ENCODE measurements around the gene RHBDL1. TPM values are rescaled to one million over a fixed set of nuclear protein-coding genes. Genes with fewer than 3 reads are reported as not detected.
"Not testable (repeated sequence)": the region's sequence is repeated elsewhere in the genome, so short reads cannot be mapped to it uniquely, and the experiment has no call there.

The RHBDL1 gene
- total RNA-seq, 2 experiments from 2014 or later = 0.48 to 0.63 TPM

- ChIA-PET POLR2A (interaction anchor here (1.0 to 1.3 kb wide), 4 partner anchors 10 to 44 kb away, joined by 3 to 4 read pairs (median 4); partner anchors contain the start of genes ANTKMT and METTL26), CTCF (interaction anchor here (1.4 to 6.1 kb wide), 4 partner anchors 12 to 105 kb away, joined by 4 to 25 read pairs (median 4); partner anchors contain the start of genes METTL26 and RHOT2)
These were observed 4.5 kb downstream of the RHBDL1 start, which contains the start of gene STUB1 for GRCh38 chr16:679814-680624. STUB1 (plus strand) TSS chr16:680410; CDS start chr16:680526, 116 bp downstream.

- ChIA-PET CTCF (interaction anchor here (1.2 to 6.1 kb wide), 5 partner anchors 9 to 105 kb away, joined by 4 to 25 read pairs (median 5); partner anchors contain the start of genes METTL26, RHOT2 and WDR24), POLR2A (interaction anchor here (1.0 to 1.3 kb wide), 2 partner anchors 9 to 44 kb away, joined by 4 read pairs; partner anchors contain the start of gene METTL26)
These were observed 5.1 kb downstream of the RHBDL1 start for GRCh38 chr16:680625-680945.

DNA sequence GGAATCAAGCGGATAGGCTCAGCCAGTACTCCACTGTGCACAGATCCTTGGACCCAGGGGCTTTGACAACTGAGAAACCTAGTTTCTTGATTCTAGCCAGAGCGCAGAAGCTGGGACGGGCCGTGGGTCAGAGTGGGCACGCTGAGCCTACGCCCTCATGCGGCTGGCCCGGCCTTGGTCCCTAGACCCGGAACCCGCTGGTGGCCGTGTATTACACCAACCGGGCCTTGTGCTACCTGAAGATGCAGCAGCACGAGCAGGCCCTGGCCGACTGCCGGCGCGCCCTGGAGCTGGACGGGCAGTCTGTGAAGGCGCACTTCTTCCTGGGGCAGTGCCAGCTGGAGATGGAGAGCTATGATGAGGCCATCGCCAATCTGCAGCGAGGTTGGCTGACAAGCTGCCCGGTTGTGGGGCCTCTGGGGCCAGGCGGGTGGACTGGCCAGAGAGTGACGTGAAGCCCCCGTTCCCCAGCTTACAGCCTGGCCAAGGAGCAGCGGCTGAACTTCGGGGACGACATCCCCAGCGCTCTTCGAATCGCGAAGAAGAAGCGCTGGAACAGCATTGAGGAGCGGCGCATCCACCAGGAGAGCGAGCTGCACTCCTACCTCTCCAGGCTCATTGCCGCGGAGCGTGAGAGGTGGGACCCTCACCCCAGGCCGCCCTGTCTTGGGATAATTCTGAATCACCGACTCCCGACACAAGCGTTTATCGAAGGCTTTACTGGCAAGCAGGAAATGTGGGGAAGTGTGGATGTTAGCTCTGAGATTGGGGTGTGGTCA, 5.7 kb downstream of the RHBDL1 start:
- ChIA-PET CTCF (interaction anchor here (1.2 to 6.1 kb wide), 5 partner anchors 9 to 104 kb away, joined by 4 to 25 read pairs (median 5); partner anchors contain the start of genes METTL26, RHOT2 and WDR24), POLR2A (interaction anchor here (0.6 to 1.3 kb wide), 2 partner anchors 8 to 122 kb away, joined by 3 to 4 read pairs; no protein-coding TSS in a partner anchor)

GRCh38 chr16:681746-682427, 6.4 kb downstream of the RHBDL1 start:
- ChIA-PET CTCF (interaction anchor here (1.0 to 6.1 kb wide), 5 partner anchors 8 to 46 kb away, joined by 3 to 25 read pairs (median 5); partner anchors contain the start of genes METTL26, RHOT2 and WDR24), POLR2A (interaction anchor here (0.6 to 1.0 kb wide), 2 partner anchors 33 to 122 kb away, joined by 3 read pairs; partner anchors contain the start of gene WDR90)

DNA sequence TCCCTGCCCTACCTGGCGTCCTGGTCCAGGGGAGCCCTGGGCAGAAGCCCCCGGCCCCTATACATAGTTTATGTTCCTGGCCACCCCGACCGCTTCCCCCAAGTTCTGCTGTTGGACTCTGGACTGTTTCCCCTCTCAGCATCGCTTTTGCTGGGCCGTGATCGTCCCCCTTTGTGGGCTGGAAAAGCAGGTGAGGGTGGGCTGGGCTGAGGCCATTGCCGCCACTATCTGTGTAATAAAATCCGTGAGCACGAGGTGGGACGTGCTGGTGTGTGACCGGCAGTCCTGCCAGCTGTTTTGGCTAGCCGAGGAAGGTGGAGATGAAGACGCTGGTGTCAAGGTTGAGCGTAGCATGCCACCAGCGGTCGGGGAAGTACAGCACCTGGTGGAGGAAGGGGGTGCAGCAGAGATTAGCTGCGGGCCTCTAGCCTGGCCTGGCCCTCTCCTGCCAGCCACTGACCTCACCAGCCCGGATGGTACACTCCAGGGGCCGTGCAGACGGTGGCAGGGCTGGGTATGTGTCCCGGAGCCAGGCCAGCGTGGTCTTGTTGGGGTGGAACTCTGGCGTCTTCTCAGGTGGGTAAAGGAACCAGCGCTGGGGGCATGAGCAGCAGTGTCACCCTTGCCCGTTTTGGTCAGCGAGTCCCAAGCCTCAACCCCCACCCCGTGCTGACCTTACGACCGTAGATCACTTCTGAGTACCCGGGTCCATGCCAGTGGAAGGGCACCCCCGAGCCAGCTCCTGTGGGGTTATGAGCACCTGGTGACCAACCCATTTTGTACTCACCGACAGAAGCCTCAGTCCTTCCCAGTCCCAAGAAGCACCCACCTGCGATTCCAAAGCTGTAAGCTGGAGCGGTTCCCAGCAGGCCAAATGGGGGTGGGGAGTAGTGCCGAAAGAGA, 7.3 kb downstream of the RHBDL1 start:
- POLR2A ChIA-PET = interaction anchor here (0.6 to 1.0 kb wide), 2 partner anchors 34 to 37 kb away, joined by 3 read pairs; partner anchors contain the start of gene WDR90
- CTCF ChIA-PET = interaction anchor here (1.0 to 1.7 kb wide), 3 partner anchors 13 to 21 kb away, joined by 3 to 4 read pairs (median 3); partner anchors contain the start of gene RHOT2

DNA sequence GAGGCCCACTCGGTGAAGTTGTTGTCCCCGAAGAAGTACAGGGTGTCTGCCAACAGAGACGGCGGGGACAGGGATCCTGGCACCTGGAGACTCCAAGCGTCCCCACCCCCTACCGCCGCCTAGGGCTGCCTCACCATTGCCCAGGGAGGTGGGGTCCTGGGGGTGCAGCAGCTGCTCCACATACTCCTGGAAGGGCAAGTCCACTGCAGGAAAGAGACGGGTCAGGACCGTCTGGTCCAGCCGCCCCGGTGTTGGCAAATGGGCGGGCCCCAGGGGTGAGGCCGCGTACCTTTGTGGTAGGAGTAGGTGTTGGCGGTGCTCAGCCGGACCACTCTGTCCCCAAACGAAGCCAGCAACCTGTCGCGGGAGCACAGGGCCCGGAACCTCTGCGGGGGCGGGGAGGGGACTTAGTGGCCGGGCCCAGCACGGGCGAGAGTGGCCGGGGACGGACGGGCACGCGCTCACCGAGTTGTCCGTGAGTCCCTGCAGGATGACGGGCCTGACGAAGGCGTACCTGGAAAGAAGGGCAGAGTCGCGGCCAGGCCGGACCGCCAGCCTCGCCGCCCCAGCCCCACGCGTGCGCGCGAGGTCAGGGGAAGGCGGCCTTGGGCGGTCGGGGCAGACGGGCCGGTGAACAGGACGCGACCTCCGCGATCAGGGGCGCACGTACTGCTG, 8.1 kb downstream of the RHBDL1 start:
- CTCF ChIA-PET = interaction anchor here (0.9 to 1.7 kb wide), 4 partner anchors 12 to 30 kb away, joined by 3 to 4 read pairs (median 3); no protein-coding TSS in a partner anchor
- POLR2A ChIA-PET = interaction anchor here (0.6 to 1.2 kb wide), 2 partner anchors 15 to 36 kb away, joined by 3 read pairs; no protein-coding TSS in a partner anchor

DNA sequence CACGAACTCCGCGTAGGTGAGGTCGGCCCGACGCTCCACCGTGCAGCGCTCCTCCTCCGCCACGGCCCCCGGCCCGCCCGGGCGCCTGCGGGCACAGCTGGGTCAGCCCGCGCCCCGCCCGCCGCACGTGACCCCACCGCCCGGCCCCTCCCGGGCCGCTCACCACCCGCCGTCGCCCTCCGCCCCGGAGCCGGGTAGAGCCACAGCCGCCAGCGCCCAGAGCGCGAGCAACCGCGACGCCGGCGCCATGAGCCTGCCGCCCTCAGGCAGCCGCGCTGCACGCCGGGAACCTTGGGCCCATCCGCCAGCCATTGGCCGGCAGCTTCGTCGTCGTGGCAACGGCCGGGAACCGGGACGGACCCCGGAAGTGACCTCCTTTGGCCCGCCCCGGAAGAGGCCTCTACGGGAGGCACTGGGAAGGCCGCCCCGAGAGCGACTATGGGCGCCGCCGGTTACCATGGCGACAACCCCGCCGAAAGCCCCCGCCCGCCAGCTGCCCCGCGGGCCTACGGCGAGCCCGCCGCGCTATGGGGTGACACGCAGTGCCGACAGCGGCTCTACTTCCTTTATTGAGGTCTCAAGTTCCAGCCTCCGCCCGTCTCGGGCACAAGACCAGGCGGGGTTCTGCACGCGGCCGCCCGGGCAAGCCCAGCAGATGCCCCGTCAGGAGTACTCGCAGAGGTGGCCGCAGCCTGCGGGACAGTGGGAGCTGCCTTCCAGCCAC, 8.8 kb downstream of the RHBDL1 start, which contains the start of gene JMJD8:
TSS of gene JMJD8 (minus strand) at position 264 of the 724 bp plus-strand sequence. CDS start at position 249, 15 bp downstream.
- CTCF ChIA-PET = interaction anchor here (0.9 to 1.7 kb wide), 4 partner anchors 11 to 29 kb away, joined by 3 to 4 read pairs (median 3); no protein-coding TSS in a partner anchor
- POLR2A ChIA-PET = interaction anchor here (0.8 to 1.2 kb wide), 2 partner anchors 15 to 52 kb away, joined by 3 read pairs; no protein-coding TSS in a partner anchor

DNA sequence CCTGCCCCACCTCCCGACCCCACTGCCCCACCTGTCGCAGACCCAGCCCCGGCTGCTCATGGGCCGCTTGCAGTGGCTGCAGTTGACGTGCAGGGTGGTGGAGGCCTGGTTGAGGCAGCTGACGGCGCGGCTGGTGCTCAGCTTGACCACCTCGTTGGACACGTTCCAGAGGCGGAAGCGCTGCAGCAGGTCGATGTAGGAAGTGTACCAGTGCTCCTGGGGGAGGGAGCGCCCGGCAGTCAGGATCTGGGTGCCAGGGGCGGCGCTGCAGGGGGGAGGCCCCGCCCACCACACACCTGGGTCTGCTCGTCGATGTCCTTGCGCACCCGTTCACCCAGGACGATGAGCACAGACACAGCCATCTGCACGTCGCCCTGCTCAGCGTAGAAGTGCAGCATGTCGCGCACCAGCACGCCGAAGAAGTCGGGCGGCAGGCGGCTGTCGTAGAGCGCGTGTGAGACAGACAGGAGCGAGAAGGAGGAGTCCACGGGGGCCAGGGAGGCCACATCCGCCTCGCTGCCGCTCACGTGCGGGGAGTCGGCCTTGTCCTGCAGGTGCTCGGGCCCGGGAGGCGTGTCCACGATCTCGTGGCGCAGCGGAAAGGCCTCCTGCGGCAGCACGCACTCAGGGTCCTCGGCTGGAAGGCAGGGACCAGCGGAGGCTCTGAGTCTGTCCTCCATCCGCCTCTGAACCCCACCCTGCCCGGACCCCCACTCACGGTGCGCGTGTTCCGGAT, 9.7 kb downstream of the RHBDL1 start:
- CTCF ChIA-PET = interaction anchor here (1.1 kb wide), 1 partner anchor 28 kb away, joined by 3 read pairs; no protein-coding TSS in a partner anchor
- POLR2A ChIA-PET = interaction anchor here (0.8 to 1.2 kb wide), 2 partner anchors 16 to 51 kb away, joined by 3 read pairs; no protein-coding TSS in a partner anchor

- ChIA-PET CTCF (no interaction called here), POLR2A (no interaction called here)
These were observed 10.5 kb downstream of the RHBDL1 start for GRCh38 chr16:685967-686366.

GRCh38 chr16:686459-687260, 11.2 kb downstream of the RHBDL1 start:
- ChIA-PET POLR2A (no interaction called here), CTCF (no interaction called here)

- POLR2A ChIA-PET = no interaction called here
- CTCF ChIA-PET = no interaction called here
These were observed 12.0 kb downstream of the RHBDL1 start for GRCh38 chr16:687499-687898.

- ChIA-PET CTCF (interaction anchor here (0.6 to 2.0 kb wide), 4 partner anchors 8 to 35 kb away, joined by 3 to 9 read pairs (median 4); partner anchors contain the start of gene ANTKMT), POLR2A (interaction anchor here (0.8 to 0.9 kb wide), 2 partner anchors 9 to 109 kb away, joined by 3 to 4 read pairs; partner anchors contain the start of gene STUB1)
These were observed 13.9 kb downstream of the RHBDL1 start for GRCh38 chr16:689175-689897.

DNA sequence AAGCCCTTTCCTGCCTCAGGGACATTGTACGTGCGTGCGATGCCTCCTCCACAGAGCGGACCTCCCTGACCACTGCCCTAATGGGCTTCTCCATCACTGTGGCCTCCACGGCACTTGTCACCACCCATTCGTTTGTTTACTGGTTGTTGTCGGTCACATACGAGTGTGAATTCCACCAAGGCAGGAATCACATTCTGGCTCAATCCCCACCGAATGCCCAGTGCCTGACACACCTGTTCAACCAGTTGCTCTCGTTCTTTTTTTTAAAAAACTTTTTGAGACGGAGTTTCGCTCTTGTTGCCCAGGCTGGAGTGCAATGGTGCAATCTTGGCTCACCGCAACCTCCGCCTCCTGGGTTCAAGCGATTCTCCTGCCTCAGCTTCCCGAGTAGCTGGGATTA, 15.8 kb downstream of the RHBDL1 start:
- POLR2A ChIA-PET, CTCF ChIA-PET: not testable (repeated sequence)

Data from activated CD8-positive, alpha-beta memory T cell treated with anti-CD3 and anti-CD28 coated beads for 36 hours (primary cell).